GM18867 (cell line): ENCODE measurements around the gene INPP4B.

Source experiments
- ATAC-seq: cut with Tn5 transposase; IDR thresholded peaks from one replicate; pipeline ENCODE4 v1.9.1; 2021; ENCODE audit warnings: mild to moderate bottlenecking, moderate library complexity; ENCODE audit not compliant: unreplicated experiment

INPP4B gene

GRCh38 chr4:142485452-142485851, 360.6 kb downstream of the INPP4B start:
- no peak for ATAC-seq

DNA sequence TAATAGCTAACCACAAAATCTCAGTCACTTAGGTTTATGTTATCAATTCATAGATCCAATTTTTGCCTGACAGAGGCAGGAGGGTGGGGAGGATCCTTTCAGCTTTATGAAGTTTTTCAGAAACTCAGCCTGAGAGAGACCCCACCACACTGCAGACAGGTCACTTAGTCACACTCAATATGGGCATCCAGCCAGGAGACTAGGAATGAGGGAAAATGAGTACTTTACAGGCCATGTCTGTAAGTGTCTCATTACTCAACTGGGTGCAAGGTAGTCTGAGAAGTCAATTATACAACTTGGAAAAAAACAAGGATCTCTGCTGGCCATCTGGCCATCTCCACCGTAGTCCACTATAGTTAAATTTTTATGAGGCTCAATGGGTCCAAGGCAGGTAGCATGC, 365.9 kb downstream of the INPP4B start:
- no peak for ATAC-seq

DNA sequence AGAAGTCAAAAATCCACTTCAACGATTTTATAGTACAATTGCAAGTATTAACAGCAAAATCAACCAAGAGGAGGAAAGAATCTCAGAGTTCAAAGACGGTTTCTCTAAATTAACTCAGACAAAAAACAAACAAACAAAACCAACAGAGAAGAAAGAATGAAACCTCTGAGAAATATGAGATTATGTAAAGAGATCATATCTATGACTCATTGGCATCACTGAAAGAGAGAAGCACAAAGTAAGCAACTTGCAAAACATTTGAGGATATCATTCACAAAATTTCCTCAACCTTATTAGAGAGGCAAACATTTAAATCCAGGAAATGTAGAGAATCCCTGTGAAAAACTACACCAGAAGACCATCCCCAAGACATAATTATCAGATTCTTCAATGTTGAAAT, 370.4 kb downstream of the INPP4B start:
- no peak for ATAC-seq

DNA sequence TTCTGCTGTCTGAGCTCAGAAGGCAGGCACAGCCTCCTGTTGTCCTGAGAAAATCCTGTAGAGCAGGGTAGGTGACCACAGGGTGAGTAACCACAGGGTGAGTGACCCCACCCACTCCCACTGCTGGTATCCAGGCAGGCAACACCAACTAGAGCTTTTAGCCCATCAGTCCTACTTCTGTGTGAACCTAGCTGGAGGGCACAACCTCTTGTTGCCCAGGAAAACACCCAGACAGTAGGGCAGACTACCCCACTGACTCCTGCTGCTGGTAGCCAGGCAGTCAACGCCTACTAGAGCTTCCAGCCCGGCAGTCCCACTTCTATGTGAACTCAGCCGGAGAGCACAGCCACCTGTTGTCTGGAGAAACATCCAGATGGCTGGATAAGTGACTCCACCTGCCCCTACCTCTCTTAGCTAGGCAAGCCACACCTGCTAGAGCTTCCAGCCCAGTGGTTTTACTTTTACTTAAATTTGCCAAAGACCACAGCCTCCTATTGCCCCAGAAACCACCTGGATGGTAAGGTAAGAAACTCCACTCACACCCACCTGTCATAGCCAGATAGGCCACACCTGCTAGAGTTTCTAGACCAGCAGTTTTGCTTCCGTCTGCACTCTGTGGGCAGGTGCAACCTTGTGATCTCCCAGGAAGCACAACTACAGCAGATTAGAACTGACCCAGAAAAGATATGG, 371.6 kb downstream of the INPP4B start:
- ATAC-seq: no peak

- no peak for ATAC-seq
Observed at GRCh38 chr4:142473960-142474338, 372.2 kb downstream of the INPP4B start.

DNA sequence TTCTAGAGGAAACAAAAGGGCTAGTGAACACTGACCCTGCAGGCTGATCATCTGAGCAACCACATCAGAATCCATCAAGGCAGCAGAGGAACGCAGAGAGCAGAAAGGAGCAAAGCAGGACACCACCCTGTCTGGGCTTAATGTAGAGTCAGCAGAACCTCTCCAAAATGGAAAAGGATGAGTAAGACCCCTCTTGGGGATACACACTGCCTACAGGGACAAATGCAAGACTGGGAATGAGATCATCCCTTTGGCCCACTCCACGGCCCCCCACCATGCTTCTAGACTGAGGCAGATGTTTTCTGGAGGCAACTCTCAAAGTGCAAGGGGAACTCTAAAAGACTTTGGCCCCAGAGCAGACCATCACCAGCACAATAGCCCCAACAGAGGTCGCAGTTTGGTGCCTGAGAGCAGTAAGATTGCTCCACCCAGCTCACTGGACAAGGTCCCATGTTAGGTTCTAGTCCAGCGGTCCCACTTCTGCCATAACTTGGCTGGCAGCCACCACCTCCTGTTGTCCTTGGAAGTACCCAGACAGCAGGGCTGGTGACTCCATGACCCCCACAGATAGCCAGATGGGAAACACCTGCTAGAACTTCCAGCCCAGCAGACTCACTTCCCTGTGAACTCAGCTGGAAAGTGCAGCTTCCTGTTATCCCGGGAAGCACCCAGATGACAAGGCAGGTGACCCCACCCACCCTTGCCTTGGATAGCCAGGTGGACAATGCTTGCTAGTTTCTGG, 372.7 kb downstream of the INPP4B start:
- no peak for ATAC-seq

DNA sequence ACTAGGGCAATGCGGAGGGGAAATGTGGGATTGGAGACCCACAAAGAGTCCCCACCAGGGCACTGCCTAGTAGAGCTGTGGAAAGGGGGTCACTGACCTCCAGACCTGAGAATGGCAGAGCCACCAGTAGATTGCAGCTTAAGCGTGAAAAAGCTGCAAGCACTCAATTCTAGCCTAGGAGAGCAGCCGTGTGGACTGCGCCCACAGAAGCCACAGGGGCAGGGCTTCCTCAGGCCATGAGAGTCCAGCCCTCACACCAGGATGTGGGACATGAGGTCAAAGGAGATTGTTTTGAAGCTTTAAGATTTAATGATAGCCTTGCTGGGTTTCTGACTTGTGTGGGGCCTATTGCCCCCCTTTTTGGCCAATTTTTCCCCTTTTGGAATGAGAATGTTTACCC, 379.0 kb downstream of the INPP4B start:
- no peak for ATAC-seq

GRCh38 chr4:142465526-142465925, 380.6 kb downstream of the INPP4B start:
- no peak for ATAC-seq

GRCh38 chr4:142463206-142463605, 382.9 kb downstream of the INPP4B start:
- no peak for ATAC-seq

DNA sequence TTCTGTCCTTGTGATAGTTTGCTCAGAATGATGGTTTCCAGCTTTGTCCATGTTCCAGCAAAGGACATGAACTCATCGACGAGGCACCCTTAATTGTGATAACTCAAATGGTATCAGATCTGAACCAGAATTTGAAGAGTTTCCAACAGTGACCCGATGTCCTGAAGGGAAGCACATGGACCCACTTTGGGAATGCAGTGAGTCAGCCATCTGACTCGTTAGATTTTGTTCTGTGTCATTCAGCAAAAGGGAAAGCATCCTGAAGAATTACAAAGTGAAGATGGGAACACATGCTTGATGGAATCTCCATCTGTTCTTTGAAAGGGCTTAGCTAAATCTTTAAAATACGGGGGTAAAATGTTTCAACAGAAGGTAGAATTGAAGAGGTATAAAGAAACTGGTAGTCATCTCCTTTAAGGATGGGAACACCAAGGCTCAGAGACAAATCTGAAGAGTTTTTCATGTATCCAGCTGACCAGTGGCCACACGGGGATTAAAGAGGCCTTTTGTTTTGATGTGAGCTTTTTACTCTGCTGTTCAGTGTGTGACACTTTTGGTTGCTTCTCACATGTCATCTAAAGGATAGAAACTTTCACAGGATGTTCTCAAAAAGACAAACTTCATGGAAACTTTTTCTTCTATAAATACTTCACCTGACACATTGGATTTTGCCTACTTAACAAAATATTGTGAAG, 393.8 kb downstream of the INPP4B start:
- ATAC-seq: no peak

DNA sequence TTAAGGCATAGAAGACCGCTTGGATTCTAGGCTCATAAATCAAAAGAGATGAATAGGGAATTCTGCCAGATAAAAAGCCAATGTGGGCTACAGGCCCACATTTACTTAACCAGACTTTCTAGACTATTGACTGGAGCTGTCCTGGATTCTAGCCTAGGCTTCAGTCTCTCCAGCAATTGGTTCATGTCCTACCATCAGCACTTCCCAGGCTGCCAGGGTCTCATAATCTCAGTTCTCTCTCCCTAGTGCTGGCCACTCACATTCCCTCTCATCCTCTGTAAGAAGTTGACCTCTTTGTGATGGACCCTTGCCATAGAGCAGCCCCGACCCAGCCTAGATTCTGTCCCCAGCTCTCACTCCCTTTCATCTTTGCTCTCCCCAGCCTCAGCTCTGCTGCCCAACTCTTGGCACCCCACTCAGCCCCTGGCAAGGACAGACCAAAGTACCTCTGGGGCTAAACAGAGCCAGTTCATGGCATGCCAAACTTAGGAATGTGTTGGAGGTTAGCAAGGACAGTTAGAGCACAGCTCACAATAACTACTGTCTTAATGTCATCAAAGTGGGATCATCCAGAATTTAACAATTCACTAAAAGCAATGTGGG, 396.2 kb downstream of the INPP4B start:
- no peak for ATAC-seq

DNA sequence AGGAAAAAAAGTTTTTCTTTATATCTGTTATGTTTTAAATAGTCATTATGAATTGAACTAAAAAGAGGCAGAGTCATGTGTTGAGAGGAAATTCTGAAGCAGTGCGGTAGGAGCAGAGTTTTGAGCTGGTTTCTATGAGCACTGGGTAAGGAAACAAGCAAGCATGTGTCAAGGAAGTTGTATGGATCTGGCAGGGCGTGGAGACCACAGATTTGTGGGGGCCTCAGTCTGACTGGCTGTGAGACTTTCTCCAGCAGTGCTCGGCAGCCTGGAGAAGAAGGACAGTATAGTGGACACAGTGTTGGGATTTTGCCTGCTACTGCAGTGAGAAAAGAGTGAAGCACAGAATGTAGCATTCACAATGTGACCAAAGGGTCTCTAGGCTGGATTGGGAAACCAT, 399.1 kb downstream of the INPP4B start:
- ATAC-seq: no peak

DNA sequence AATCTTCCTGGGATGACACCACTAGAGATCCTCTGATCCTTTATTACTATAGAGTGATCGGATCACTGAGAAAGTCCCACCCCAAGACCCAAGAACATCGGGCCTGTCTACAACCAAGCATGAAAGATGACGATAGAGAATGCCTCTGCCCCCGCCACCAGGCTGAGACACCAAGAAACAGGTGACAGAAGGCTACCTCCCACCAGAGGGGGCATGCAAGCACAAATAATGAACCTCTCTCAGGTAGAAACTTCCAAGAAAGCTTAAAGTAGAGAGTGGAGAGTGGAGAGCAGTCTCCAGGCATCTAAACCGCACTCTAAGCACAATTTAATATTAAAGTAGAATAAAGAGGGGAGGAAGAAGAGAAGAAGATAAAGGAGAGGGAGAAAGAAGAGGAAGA, 402.6 kb downstream of the INPP4B start:
- no peak for ATAC-seq

DNA sequence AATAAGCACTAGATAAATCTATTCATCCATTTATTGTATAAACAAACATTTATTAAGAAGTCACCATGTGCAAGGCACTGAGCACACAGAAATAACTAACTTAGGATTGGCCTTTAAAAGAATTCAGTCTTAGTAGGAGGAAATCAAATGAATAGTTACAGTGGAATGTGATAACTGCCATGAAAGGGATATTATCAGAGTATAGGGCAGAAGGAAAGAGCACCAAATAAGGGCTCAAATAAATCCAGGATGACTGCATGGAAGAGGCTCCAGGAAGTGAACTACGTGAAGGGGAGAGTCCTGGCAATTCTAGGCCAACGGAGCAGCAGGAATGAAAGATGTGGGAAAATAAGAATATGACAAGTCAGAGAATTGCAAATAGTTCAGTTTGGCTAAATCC, 406.0 kb downstream of the INPP4B start:
- no peak for ATAC-seq

- ATAC-seq: no peak
Observed at GRCh38 chr4:142435599-142436235, 410.4 kb downstream of the INPP4B start.

- no peak for ATAC-seq
Observed at GRCh38 chr4:142434519-142435224, 411.4 kb downstream of the INPP4B start.

GRCh38 chr4:142428715-142429114, 417.4 kb downstream of the INPP4B start:
- ATAC-seq: no peak

DNA sequence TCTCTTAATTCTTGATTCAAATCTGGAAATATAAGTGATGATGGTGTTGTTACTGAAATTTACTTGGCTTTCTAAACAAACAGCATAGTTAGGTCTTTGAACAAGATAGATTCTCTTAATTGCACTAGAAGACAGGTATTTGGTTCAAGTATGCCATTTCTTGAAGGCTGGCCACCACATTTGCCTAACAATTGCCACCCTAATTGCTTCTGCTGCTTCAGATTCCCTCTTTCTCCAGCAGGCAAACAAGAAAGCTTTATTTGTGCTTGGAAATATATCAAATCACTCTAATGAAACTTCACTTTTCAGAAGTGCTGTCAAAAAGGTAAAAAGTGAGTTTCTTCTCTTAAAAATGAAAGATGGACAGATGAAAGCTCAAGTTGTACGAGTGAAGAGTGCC, 418.6 kb downstream of the INPP4B start:
- no peak for ATAC-seq

DNA sequence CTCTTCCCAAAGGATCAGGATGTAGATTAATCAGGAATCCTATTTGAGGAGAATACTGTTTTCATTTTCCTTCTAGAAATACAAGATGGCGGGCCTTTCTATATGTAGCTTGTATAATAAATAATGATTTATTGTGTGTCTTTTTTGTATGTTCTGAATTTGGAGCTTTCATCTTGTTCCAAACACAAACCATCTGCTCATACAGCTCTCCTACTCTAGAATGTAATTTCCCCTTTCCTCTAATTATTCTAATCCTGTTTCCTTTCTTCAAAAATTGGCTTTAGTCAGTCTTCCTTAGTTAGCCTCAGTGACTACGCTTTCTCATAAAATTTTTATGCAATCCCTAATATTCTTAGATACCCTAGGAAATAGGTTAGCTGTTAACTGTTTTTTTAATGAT, 422.2 kb downstream of the INPP4B start:
- ATAC-seq: no peak

DNA sequence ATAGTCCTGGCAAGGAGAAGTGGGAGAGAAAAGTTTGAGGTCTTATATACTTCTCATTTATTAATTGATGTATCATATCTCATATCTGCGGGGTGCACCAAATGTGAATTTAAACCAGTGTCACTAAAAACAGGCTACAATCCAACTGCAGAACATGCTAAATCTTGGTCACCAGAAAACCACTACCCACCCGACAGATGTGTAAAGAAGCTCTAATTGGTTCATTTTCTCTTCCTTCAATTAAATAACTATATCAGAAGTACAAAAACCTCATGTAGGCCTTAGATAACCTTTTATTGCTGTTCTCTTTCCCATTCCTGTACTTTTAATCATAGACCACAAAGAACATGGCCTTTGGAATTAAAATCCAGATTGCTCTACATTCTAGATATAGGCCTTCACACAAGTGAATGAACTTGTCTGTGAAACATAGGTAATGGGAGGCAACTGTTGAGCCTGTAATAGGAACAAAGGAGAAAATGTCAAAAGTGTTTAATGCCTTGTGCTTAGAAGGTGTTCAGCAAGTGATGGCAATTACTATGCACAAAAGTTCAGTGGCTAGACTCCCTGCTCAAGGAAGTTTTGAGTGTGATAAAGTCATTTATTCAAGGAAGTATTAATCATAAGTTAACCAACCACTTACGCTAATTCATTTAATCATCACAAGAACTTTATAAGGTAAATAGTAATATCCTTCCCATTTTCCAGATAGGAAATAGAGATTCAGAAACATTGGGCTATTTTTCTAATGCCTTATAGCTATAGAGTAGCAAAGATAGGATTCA, 425.6 kb downstream of the INPP4B start:
- no peak for ATAC-seq
